HEK293 (cell line): ENCODE data around the gene ADGRD1.

ENCODE experiments used
- CTCF ChIA-PET: fragments of 350-600 bp; formaldehyde crosslinking; extraction: SDS; loops from one replicate; lab custom pipeline; 2021; ENCODE audit warnings: antibody characterized with exemption; lab: Yijun Ruan, JAX
- POLR2A ChIA-PET: fragments of 300-600 bp; formaldehyde crosslinking; extraction: SDS; loops from one replicate; lab custom pipeline; 2020; ENCODE audit warnings: antibody characterized with exemption, inconsistent platforms; lab: Yijun Ruan, JAX
- H3K27ac ChIP-seq: fragments of 200-500 bp; sonication (Bioruptor generic); 2 replicates; pipeline ENCODE4 v1.5.1; 2014; ENCODE audit warnings: low read depth, low read length, control low read depth, inconsistent platforms; ENCODE audit errors: extremely low read depth
- H3K36me3 ChIP-seq, 2 experiments: fragments of 200-500 bp in 1 of 2; sonication (Bioruptor generic) in 1 of 2; 1 replicate in 1 of 2; 2 replicates in 1 of 2; pipeline ENCODE4 v1.5.1; 2014 to 2017; ENCODE audit warnings: inconsistent platforms in 2 of 2, low read length in 2 of 2; ENCODE audit not compliant: control insufficient read depth in 2 of 2, insufficient read depth in 1 of 2
- H3K4me1 ChIP-seq: fragments of 200-500 bp; sonication (Bioruptor generic); 2 replicates; pipeline ENCODE4 v1.5.1; 2014; ENCODE audit warnings: mild to moderate bottlenecking, low read length, inconsistent platforms; ENCODE audit not compliant: control insufficient read depth, insufficient read depth
- H3K4me3 ChIP-seq: 2 replicates; pipeline ENCODE4 v1.5.1; 2011; ENCODE audit warnings: low read depth, mild to moderate bottlenecking, control low read depth, low read length, moderate library complexity
- H3K9me3 ChIP-seq: fragments of 200-500 bp; sonication (Bioruptor generic); 2 replicates; pipeline ENCODE4 v1.5.1; 2014; ENCODE audit warnings: low read depth, low read length, inconsistent platforms; ENCODE audit not compliant: control insufficient read depth, insufficient read depth
- GLIS1 ChIP-seq: fragments of 450-650 bp; formaldehyde crosslinking; IDR thresholded peaks from 2 replicates; pipeline ENCODE4 v1.5.1; 2016; ENCODE audit warnings: missing biosample characterization, missing genetic modification characterization
- SP7 ChIP-seq: fragments of 450-650 bp; formaldehyde crosslinking; IDR thresholded peaks from 2 replicates; pipeline ENCODE4 v1.5.1; 2016; ENCODE audit warnings: missing biosample characterization, missing genetic modification characterization
- ZFP37 ChIP-seq: fragments of 450-650 bp; formaldehyde crosslinking; IDR thresholded peaks from 2 replicates; pipeline ENCODE4 v1.5.1; 2016; ENCODE audit warnings: missing biosample characterization, missing genetic modification characterization
- ZNF132 ChIP-seq: fragments of 450-650 bp; formaldehyde crosslinking; IDR thresholded peaks from 2 replicates; pipeline ENCODE4 v1.5.1; 2017; ENCODE audit warnings: missing biosample characterization, missing genetic modification characterization, borderline replicate concordance
- ZNF341 ChIP-seq: fragments of 450-650 bp; formaldehyde crosslinking; IDR thresholded peaks from 2 replicates; pipeline ENCODE4; 2016; ENCODE audit warnings: low read depth, missing biosample characterization, missing genetic modification characterization
- ZNF426 ChIP-seq: fragments of 450-650 bp; formaldehyde crosslinking; IDR thresholded peaks from 2 replicates; pipeline ENCODE4 v1.5.1; 2017; ENCODE audit warnings: missing biosample characterization, missing genetic modification characterization, mild to moderate bottlenecking, inconsistent platforms, moderate library complexity
- ZNF449 ChIP-seq: fragments of 450-650 bp; formaldehyde crosslinking; IDR thresholded peaks from 2 replicates; pipeline ENCODE4 v1.5.1; 2017; ENCODE audit warnings: missing biosample characterization, mild to moderate bottlenecking, missing genetic modification characterization, moderate library complexity
- ZNF549 ChIP-seq: fragments of 450-650 bp; IDR thresholded peaks from 2 replicates; pipeline ENCODE4 v1.5.1; 2018; ENCODE audit warnings: missing biosample characterization, missing genetic modification characterization, mild to moderate bottlenecking, inconsistent platforms, moderate library complexity
- ZNF558 ChIP-seq: fragments of 450-650 bp; formaldehyde crosslinking; IDR thresholded peaks from 2 replicates; pipeline ENCODE4 v1.5.1; 2016; ENCODE audit warnings: missing biosample characterization, missing genetic modification characterization
- ZNF585B ChIP-seq: fragments of 450-650 bp; formaldehyde crosslinking; IDR thresholded peaks from 2 replicates; pipeline ENCODE4 v1.5.1; 2016; ENCODE audit warnings: missing biosample characterization, missing genetic modification characterization
- ZNF645 ChIP-seq: fragments of 450-650 bp; formaldehyde crosslinking; IDR thresholded peaks from 2 replicates; pipeline ENCODE4; 2016; ENCODE audit warnings: missing biosample characterization, missing genetic modification characterization
- ZNF791 ChIP-seq: fragments of 450-650 bp; formaldehyde crosslinking; IDR thresholded peaks from 2 replicates; pipeline ENCODE4 v1.5.1; 2016; ENCODE audit warnings: missing biosample characterization, missing genetic modification characterization
- ZNF837 ChIP-seq: fragments of 450-650 bp; formaldehyde crosslinking; IDR thresholded peaks from 2 replicates; pipeline ENCODE4 v1.5.1; 2016; ENCODE audit warnings: missing biosample characterization, missing genetic modification characterization

The ADGRD1 gene

GRCh38 chr12:130929363-130929762 is 24.3 kb upstream of the ADGRD1 start:
- POLR2A ChIA-PET: no interaction called here
- CTCF ChIA-PET: no interaction called here
- no peak for TF ChIP-seq GLIS1 (tag by site-specific recombination)
- no peak for TF ChIP-seq ZNF449 (tag by site-specific recombination)
- TF ChIP-seq ZNF837 (tag by site-specific recombination): no peak
- no peak for TF ChIP-seq ZNF558 (tag by site-specific recombination)
- TF ChIP-seq ZNF341 (tag by site-specific recombination): no peak
- TF ChIP-seq ZNF645 (tag by site-specific recombination): no peak
- TF ChIP-seq, all 188 proteins: peak for 0
- Histone ChIP-seq H3K36me3 (no peaks in the 10 kb centered on the region), H3K27ac (no peak overlapping the region), H3K9me3 (no peaks in the 10 kb centered on the region), H3K4me3 (no peak overlapping the region), H3K4me1 (no peaks in the 10 kb centered on the region)

GRCh38 chr12:130932061-130932930 is 21.4 kb upstream of the ADGRD1 start:
- POLR2A ChIA-PET: no interaction called here
- no peak overlapping the region for H3K4me3 ChIP-seq
- TF ChIP-seq ZNF791: no peak
- TF ChIP-seq, all 188 proteins: peak for 0
- CTCF ChIA-PET: no interaction called here
- no peaks in the 10 kb centered on the region for H3K36me3 ChIP-seq
- no peak overlapping the region for H3K27ac ChIP-seq
- no peaks in the 10 kb centered on the region for H3K4me1 ChIP-seq
- no peaks in the 10 kb centered on the region for H3K9me3 ChIP-seq

GRCh38 chr12:130933269-130933995 is 20.3 kb upstream of the ADGRD1 start:
- no peaks in the 10 kb centered on the region for H3K36me3 ChIP-seq
- no peaks in the 10 kb centered on the region for H3K4me1 ChIP-seq
- ChIA-PET POLR2A (no interaction called here), CTCF (interaction anchor here (0.7 kb wide), 1 partner anchor 110 kb away, joined by 3 read pairs; no protein-coding TSS in a partner anchor)
- no peak overlapping the region for H3K27ac ChIP-seq
- no peak overlapping the region for H3K4me3 ChIP-seq
- H3K9me3 ChIP-seq: no peaks in the 10 kb centered on the region
- TF ChIP-seq ZNF426 (tag by site-specific recombination) (no peak), ZNF585B (tag by site-specific recombination) (no peak), ZNF549 (tag by site-specific recombination) (no peak), ZFP37 (tag by site-specific recombination) (no peak), ZNF132 (tag by site-specific recombination) (no peak), ZNF449 (tag by site-specific recombination) (no peak), SP7 (tag by site-specific recombination) (no peak)
